Neural crest cell (in vitro differentiated cells): ENCODE data around the gene GH1. TPM values are rescaled to one million over a fixed set of nuclear protein-coding genes. Genes with fewer than 3 reads are reported as not detected.
"Not testable (repeated sequence)": the region's sequence is repeated elsewhere in the genome, so short reads cannot be mapped to it uniquely, and the experiment has no call there.

Source experiments
- DNase-seq: peaks from one replicate; pipeline ENCODE4 v3.0.0; 2021; ENCODE audit warnings: low read depth, mixed read lengths, low spot score
- H3K27ac Mint-ChIP-seq: one replicate; pipeline ENCODE4 v1.8.0; 2021; ENCODE audit warnings: mild to moderate bottlenecking, mixed read lengths; ENCODE audit not compliant: unreplicated experiment
- H3K27me3 Mint-ChIP-seq: 2 replicates; pipeline ENCODE4 v1.8.0; 2021; ENCODE audit warnings: low read depth, mild to moderate bottlenecking, mixed read lengths
- H3K36me3 Mint-ChIP-seq: 2 replicates; pipeline ENCODE4 v1.8.0; 2021; ENCODE audit warnings: low read depth, mild to moderate bottlenecking, mixed read lengths
- H3K4me1 Mint-ChIP-seq: 2 replicates; pipeline ENCODE4 v1.8.0; 2021; ENCODE audit warnings: mixed read lengths
- H3K4me3 Mint-ChIP-seq: one replicate; pipeline ENCODE4 v1.8.0; 2021; ENCODE audit warnings: mild to moderate bottlenecking, mixed read lengths
- H3K9me3 Mint-ChIP-seq: 2 replicates; pipeline ENCODE4 v1.8.0; 2021; ENCODE audit warnings: mixed read lengths
- CTCF ChIP-seq: fragments of 200-600 bp; sonication (generic); conservative IDR thresholded peaks from 2 replicates; pipeline ENCODE4 v1.5.0; 2021; ENCODE audit warnings: antibody characterized with exemption, mild to moderate bottlenecking
- long read RNA-seq: library from polyadenylated mRNA; unstranded; transcript quantifications from one replicate; pipeline ENCODE4 v2.0.0, GENCODE V29; 2020
- total RNA-seq: library from RNA; stranded (reverse); gene quantifications from 2 replicates; pipeline ENCODE4 v1.2.1, GENCODE V29; 2021

The GH1 gene
- total RNA-seq, result not detected in 2 replicates
- long read RNA-seq, result 0 reads

- H3K36me3 Mint-ChIP-seq, H3K27ac Mint-ChIP-seq, H3K9me3 Mint-ChIP-seq, H3K4me1 Mint-ChIP-seq, H3K27me3 Mint-ChIP-seq, H3K4me3 Mint-ChIP-seq, DNase-seq: not testable (repeated sequence)
These were observed at the start of gene GH1 for GRCh38 chr17:63918789-63919305. Gene GH1 (minus strand): TSS chr17:63918839. CDS start chr17:63918776, 63 bp downstream.

- no peak for DNase-seq
- Mint-ChIP-seq H3K27me3 (peaks cover 4% of the 10 kb centered on the region), H3K4me1 (peaks cover 2% of the 10 kb centered on the region), H3K4me3 (no peak overlapping the region), H3K36me3 (no peaks in the 10 kb centered on the region), H3K27ac (no peak overlapping the region), H3K9me3 (no peaks in the 10 kb centered on the region)
- no peak for TF ChIP-seq CTCF
These were observed 49.3 kb upstream of the GH1 start for GRCh38 chr17:63967953-63968352.

GRCh38 chr17:63966646-63967264 lies 48.1 kb upstream of the GH1 start:
- Mint-ChIP-seq H3K36me3 (no peaks in the 10 kb centered on the region), H3K4me3 (no peak overlapping the region), H3K27ac (no peak overlapping the region), H3K27me3 (peaks cover 4% of the 10 kb centered on the region), H3K9me3 (no peaks in the 10 kb centered on the region), H3K4me1 (peaks cover 12% of the 10 kb centered on the region)
- DNase-seq, result no peak
- no peak for TF ChIP-seq CTCF

- no peak for TF ChIP-seq CTCF
- Mint-ChIP-seq H3K4me1 (peaks cover 17% of the 10 kb centered on the region), H3K27me3 (peaks cover 4% of the 10 kb centered on the region), H3K9me3 (no peaks in the 10 kb centered on the region), H3K27ac (no peak overlapping the region), H3K36me3 (no peaks in the 10 kb centered on the region), H3K4me3 (no peak overlapping the region)
- no peak for DNase-seq
These were observed 44.5 kb upstream of the GH1 start for GRCh38 chr17:63963123-63963522.

GRCh38 chr17:63962298-63962744 lies 43.7 kb upstream of the GH1 start:
- no peak for TF ChIP-seq CTCF
- Mint-ChIP-seq H3K4me1 (peaks cover 17% of the 10 kb centered on the region), H3K36me3 (no peaks in the 10 kb centered on the region), H3K4me3 (no peak overlapping the region), H3K9me3 (no peaks in the 10 kb centered on the region), H3K27ac (no peak overlapping the region), H3K27me3 (peaks cover 4% of the 10 kb centered on the region)
- DNase-seq, result no peak
